HG03135 (cell line): Measurements from ENCODE around the gene ADK.
"Not testable (repeated sequence)": the region's sequence is repeated elsewhere in the genome, so short reads cannot be mapped to it uniquely, and the experiment has no call there.

Experiments used
- ATAC-seq: cut with Tn5 transposase; IDR thresholded peaks from one replicate; pipeline ENCODE4 v1.9.1; 2021; ENCODE audit warnings: mild to moderate bottlenecking, moderate library complexity; ENCODE audit not compliant: unreplicated experiment

ADK gene

DNA sequence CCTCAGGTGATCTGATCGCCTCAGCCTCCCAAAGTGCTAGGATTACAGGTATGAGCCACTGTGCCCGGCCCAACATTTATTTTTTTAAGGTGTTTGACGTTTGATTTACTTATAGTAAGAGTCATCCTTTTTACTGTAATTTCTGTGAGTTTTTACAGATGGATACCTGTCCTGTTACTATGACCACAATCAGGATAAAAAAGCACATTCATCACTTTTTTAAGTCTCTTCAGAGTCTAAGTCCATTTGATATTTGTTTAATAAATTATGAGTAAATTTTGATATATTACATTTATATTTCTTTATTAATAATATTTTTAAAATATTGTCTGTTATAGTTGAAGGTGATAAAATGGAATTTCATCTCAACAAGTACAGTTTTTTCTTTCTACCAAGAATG lies 374.9 kb downstream of the ADK start:
- ATAC-seq = no peak

DNA sequence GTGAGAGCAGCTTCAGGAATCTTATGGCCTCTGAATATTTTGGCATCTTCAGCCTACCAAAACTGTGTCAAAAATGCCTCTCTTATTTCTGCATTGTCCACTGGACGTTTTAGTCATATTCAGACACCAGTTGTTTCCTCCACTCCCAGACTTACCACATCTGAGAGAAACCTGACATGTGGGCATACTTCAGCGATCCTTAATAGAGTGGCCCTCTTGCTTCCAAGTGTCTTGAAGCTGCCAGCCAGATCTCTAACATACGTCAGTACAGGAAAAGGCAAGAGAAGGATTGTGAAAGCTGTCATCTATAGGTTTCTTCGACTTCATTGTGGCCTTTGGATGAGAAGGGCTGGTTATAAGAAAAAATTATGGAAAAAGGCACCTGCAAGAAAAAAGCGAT lies 376.6 kb downstream of the ADK start:
- not testable (repeated sequence) for ATAC-seq

DNA sequence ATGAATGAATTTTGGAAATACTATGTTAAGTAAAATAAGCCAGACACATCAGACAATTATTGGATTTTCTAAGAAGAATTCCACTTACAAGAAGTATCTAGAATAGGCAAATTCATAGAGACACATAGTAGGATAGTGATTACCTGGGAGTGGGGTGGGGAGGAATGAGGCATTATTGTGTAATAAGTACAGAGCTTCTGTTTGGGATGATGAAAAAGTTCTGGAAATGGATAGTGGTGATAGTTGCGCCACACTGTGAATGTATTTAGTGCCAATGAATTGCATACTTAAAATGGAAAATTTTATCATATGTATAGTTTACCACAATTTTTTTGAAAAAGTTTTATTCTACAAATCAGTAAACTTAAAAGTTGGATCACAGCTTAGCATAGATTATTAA lies 378.2 kb downstream of the ADK start:
- no peak for ATAC-seq

DNA sequence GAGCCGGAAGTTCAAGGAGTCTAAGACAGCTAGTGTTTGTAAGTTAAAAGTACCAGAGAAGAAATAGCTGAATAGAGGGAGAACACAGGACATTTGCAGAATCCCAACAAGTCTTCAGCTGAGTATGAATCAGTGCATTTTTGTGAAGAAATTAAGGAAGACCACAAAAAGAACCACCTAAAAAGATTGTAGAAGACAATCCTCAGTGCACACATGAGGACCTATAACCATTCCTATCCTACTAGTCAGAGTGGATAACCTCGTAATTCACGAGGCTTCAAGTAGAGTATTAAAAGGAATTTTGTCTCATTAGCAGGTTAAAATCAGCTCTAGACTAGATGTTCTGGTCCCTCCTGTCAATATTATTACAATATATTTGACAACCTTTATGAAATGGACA lies 380.0 kb downstream of the ADK start:
- ATAC-seq = no peak

DNA sequence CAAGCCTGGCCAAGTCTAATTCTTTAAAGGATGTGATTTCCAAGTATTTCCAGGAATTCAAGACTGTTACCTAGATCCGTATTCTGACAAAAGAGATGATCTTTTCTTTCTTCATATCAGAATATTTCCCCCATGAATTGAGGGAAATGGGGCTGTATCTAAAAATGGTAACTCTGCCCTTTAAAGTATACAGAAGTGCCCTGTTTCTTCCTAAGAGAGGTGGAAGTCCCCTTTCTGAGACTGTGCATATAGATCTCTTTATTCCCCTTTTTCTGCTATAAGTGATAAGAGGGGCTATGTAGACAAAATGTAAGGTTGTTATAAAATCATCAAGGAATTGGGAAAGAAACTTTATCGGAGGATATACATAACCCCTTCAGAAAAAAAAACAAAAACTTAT lies 388.3 kb downstream of the ADK start:
- ATAC-seq = no peak

DNA sequence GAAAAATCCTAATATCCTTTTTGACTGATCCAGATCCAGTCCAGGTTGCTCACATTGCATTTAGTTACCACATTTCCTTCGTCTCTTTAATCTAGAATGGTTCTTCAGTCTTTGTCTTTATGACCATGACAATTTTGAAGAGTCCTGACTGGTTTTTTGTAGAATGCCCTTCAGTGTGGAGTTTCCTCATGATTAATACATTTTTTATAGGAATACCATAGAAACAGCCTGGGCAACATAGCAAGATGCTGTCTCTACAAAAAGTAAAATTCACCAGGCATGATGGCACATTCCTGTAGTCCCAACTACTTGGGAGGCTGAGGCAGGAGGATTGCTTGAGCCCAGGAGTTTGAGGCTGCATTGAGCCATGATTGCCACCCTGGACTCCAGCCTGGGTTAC lies 390.4 kb downstream of the ADK start:
- no peak for ATAC-seq

DNA sequence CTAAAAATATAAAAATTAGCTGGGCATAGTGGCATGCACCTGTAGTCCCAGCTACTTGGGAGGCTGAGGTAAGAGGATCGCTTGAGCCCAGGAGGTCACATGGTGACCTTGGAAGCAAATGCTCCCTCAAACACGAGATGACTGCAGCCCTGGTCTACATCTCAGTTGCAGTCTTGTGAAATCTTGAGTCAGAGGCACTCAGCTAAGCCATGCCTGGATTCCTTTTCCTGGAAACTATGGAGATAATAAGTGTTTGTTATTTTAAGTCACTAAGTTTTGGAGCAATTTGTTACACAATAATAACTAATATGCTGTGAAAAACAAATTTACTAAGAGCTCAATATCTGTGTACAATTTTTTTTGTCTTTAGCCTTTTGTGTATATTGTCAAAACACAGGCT lies 391.1 kb downstream of the ADK start:
- ATAC-seq = no peak

DNA sequence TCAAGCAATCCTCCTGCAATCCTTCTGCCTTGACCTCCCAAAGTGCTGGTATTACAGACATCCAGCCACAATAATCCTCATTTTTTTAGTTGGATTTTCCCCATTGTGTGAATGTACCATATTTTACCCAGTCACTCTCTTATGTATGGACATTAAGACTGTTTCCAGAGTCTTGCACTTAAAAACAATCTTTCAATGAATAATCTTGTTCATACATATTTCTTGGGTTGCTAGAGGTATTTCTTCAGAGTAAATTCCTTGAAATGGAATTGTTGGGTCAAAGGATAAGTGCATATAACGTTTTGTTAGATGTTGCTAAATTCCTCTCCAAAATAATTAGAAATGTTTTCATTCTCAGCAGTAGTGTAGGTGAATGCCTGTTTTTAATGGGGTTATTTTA lies 392.3 kb downstream of the ADK start:
- no peak for ATAC-seq

DNA sequence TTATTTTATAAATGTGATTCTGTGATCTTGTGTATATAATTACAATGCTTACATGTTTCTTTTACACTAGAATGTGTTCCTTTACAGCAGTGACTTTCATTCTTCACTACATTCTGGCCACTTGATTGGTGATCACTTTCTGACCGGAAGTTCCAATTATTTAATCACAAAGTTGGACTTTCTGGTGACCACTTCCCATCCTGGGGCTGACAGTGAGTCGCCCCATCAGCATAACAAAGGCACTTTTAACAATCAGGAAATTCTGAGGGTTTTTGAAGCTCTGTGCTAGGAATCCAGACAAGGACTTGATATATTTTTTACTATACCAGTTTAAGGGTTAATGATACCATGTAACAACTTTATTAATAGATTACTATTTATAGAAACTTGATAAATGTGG lies 393.1 kb downstream of the ADK start:
- ATAC-seq = no peak

DNA sequence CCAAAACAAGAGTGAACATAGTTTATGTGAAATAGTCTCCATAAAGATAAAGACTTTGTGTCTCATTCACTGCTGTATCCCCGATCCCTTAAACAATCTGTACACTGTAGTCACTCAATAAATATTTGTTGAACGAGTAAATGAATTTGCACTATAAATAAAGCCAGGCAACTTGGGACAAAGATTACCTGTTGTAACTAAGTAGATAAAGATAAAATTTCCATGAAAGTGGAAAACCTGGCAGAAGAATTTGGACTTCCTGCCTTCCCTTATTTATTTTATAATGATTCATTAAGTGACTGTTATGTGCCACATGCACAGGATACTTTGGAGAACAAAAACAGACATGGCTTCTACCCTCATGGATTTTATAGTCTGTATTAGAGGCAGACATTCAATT lies 397.7 kb downstream of the ADK start:
- no peak for ATAC-seq

DNA sequence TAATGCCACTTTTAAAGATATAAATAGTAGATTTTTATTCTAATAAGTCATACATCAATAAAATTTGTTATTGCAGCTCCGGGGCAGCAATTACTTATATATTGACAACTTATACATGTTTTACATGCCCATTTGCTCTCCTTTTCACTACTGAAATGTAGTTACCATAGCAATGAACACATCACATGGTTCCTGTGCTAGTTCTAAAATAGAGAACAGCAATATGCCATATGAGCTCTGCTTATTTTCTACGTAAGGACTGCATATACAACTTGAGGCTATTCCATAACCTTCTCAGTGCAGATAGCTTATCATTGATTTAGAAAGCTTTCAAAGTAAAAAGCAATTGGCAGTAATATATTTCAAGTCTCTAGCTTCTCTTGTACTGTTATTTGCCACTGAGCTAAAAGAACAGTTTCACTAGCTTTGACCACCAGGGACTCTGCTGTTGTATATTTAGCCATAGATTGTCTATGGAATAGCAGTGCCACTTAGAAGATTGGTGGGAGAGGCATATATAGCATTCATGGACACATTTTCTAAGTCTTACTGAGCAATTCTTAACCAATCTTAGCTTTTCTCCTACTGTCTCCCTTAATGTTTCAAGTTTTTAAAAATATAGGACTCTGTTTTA lies 405.2 kb downstream of the ADK start:
- ATAC-seq = no peak

DNA sequence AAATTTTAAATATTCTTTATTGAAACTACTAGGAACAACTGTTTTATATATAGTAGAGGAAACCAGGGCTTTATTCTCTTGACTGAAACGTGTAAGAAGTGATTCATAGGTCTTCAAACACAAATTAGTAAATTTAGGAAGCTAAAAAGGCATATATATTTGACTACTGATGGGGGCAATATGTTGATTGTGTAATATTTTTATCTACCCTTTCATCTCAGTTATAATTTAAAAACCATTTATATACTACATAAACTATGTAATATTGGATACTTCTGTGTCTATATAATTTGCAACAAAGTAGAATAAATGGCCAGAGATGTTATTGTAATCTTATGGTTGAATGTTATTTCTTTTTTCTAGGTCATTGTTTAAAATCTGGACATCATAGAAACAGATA lies 406.1 kb downstream of the ADK start:
- no peak for ATAC-seq

DNA sequence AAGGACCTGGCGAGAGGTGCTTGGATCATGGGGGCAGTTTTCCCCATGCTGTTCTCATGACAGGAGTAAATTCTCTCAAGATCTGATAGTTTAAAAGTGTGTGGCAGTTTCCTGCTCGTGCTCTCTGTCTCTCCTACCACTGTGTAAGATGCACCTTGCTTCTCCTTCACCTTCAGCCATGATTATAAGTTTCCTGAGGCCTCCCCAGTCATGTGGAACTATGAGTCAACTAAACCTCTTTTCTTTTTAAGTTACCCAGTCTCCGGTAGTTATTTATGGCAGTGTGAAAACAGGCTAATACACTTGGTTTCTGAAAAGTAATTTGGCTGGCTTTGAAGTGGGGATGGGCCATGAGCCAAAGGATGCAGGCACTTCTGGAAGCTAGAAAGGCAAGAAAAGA lies 407.4 kb downstream of the ADK start:
- no peak for ATAC-seq

DNA sequence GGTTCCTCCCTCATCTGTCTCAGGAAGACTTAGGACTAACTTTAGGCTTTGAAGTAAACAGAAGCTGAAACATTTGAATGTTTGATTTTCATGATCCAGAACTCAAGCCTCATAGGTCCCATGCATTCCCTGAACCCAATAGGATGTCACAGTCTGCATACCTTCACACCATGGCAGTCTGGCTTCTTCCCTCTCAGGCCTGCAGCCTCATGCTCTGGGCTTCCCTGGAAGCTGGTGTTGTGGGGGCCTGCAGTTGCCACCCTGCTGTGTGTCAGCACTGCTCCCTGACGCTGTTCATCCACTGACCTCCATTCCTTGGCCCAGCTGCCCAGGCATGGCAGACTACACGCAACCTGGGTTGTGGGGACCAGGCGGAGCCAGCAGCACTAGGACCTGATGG lies 407.9 kb downstream of the ADK start:
- no peak for ATAC-seq

DNA sequence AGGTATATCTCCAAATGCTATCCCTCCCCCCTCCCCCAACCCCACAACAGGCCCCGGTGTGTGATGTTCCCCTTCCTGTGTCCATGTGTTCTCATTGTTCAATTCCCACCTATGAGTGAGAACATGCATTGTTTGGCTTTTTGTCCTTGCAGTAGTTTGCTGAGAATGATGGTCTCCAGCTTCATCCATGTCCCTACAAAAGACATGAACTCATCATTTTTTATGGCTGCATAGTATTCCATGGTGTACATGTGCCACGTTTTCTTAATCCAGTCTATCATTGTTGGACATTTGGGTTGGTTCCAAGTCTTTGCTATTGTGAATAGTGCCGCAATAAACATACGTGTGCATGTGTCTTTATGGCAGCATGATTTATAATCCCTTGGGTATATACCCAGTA lies 417.9 kb downstream of the ADK start:
- ATAC-seq = not testable (repeated sequence)

DNA sequence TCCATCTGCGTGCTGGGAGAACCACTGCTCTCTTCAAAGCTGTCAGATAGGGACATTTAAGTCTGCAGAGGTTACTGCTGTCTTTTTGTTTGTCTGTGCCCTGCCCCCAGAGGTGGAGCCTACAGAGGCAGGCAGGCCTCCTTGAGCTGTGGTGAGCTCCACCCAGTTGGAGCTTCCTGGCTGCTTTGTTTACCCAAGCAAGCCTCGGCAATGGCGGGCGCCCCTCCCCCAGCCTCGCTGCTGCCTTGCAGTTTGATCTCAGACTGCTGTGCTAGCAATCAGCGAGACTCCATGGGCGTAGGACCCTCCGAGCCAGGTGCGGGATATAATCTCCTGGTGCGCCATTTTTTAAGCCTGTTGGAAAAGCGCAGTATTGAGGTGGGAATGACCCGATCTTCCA lies 422.5 kb downstream of the ADK start:
- ATAC-seq = not testable (repeated sequence)

DNA sequence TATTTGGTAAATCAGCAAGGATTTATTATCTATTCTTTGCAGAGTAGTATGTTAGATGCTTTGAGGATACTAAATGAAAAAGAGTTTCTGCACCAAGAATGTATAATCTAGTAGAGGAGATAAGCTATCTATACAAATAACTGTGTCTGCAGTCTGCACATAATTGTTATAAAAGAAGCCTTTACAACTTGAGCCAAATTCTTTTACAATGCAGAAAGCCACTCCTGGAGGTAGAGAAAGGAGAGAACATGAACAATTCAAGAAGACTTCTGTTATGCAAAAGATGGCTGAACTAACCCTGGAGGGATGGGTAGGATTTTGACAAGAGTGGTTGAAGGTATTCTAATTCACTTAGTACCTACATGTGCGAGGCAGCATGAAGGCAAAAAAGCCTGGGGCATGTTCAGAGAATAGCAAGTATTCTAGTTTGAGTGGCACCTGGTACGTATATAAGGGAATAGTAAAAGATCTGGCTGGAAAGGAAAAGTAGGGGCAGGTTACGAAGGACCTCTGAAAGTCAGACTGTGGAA lies 424.2 kb downstream of the ADK start:
- ATAC-seq = no peak

DNA sequence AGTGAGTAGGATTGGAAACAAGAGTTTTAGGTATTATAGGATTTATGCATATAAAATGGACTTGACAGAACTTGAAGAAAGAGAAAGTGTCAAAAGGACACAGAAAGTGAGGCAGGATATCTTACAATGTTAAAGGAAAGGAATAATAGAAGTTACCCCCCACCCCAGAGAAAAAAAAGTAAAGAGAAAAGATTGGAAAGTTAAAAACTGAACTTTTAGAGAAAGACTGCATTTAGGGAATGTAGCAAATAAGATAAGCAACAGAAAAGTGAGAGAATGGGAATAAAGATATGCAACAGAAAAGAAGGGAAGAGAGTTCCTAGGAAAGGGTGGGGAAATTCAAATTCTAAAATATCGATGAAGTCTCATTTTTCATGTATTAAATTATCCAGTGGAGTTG lies 424.9 kb downstream of the ADK start:
- no peak for ATAC-seq

DNA sequence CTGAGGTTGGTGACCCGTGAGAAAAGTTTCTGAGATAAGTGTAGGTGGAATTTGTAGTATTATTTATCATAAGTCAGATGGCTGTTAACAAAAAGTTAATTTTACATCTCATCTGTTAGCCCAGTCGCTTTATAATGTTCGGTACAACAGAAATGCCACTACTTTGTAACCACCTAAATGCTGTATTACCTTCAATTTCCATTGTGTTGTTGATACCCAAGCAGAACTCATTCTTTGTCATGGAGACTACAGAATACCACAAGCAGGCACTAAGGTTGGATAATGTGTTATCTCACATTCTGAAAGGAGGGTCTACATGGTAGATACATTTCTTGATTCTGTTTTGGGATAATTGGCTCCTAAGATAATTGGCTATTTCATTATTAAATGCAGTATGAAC lies 425.6 kb downstream of the ADK start:
- ATAC-seq = no peak

DNA sequence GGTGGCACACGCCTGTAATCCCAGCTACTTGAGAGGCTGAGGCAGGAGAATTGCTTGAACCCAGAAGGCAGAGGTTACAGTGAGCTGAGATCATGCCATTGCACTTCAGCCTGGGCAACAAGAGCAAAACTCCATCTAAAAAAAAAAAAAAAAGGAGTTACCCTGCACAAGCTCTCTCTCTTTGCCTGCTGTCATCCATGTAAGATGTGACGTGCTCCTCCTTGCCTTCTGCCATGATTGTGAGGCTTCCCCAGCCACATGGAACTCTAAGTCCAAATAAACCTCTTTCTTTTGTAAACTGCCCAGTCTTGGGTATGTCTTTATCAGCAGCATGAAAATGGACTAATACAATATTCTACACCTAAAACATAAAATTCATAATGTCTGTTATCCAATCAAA lies 429.4 kb downstream of the ADK start:
- ATAC-seq = not testable (repeated sequence)

DNA sequence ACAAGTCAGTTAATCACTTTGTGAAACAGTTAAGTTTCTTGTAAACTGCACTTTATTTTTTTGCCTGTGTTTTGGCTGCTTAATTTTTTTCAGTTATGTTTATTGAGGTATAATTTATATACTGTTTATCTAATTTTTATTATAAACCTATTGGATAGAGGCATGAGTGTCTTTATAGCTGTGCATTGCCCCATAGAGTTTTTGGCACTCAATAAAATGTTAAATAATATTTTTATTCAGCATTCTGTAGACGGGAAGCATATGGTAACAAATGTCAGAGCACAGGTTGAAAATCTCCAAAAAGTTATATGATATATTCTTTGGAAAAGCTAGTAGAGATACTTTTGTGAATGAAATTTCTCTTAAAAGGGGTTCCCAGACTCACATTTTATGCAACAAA lies 431.5 kb downstream of the ADK start:
- ATAC-seq = no peak

DNA sequence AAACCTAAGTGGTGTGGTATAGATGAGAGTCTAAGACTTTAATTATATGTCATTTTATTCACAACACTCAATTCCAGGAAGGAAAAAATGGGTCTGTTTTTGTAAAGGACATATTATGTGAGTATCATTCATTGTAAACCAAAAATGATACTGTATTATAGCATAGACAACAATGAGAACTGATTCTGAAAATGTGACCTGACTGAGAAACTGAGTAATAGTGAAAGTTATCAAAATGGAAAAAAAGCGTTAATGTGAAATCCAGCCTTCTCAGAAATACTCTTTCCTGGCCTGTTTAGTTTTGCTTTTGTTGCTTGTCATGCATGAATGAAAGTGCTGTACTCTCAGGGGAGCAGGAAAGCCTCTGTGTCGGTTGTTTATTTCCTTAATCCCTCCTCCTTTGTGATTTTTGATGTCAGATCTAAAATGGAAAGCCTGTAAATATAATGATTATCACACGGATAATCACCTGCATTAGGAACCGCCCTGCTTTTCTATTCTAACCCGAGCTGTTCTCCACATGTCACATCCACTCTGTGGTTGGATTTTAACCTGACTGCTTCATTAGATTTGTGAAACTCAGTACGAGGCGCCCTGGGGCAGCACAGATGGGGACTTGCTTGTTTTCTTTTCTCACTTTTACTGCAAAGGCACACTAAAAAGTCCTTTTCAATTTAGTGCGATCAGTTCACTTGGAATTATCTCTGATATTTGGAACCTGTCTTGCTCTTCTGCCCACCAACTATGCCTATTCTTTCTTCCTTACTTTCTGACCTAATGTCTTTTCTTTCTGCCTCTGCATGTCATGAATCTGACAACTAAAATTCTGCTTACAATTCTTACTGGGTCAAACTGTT lies 434.4 kb downstream of the ADK start:
- peak; percentile 58 for ATAC-seq
